ENCODE measurements around the gene MNT. TPM values are rescaled to one million over a fixed set of nuclear protein-coding genes. Genes with fewer than 3 reads are reported as not detected.

The MNT gene
- total and polyA plus RNA-seq, 2 of the 8 experiments (the other 6 are each of a cell fraction or from before 2014, with no cell fraction given), result 5.0 to 17.3 TPM

DNA sequence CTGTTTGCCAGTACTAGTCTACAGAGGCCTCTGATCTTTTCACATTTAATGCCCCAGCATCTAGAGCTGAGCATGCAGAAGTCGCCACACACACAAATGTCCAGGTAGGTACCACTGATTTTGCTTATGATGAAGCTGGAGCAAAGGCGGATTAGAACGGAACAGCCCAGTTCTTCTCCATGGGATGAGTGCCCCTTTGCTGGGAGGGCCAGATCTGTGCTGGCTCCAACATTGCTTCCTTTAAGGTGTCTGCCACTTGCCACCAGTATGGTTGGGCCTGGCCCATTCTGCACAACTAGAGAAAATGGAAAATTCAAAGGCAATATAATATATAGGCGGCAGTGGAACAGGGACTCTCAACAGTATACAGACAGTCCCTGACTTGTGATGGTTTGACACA is 2.2 kb upstream of the MNT start:
- H3K9me3 ChIP-seq (ENCODE audit: insufficient read depth in 2 of 2, low read depth in 1 of 2, low read length in 1 of 2), result no peaks in the 10 kb centered on the region
- ChIA-PET CTCF (ENCODE audit: partially characterized antibody) (interaction anchor here (1.2 to 8.8 kb wide), 7 partner anchors 9 to 50 kb away, joined by 3 to 80 read pairs (median 9); no protein-coding TSS in a partner anchor), POLR2A (ENCODE audit: partially characterized antibody) (interaction anchor here (1.9 to 8.8 kb wide), 2 partner anchors 13 to 17 kb away, joined by 7 to 193 read pairs; no protein-coding TSS in a partner anchor)
- H3K14ac ChIP-seq (ENCODE audit: insufficient read length), result no peak overlapping the region
- no peak for DNase-seq (ENCODE audit: low read depth in 1 of 2, low spot score in 2 of 2)
- H2BK5ac ChIP-seq (ENCODE audit: low read depth, low read length), result no peak overlapping the region
- no peak overlapping the region for H4K8ac ChIP-seq (ENCODE audit: extremely low read depth, insufficient read depth, low read length)
- 89% methylated on average over 4 of the region's 4 CpGs; no CpG with 5 or more reads in 1 of the 2 experiments for WGBS, 2 experiments (ENCODE audit: extremely low coverage in 1 of 2, insufficient coverage in 1 of 2, insufficient read length in 1 of 2, insufficient replicate concordance in 2 of 2, low coverage in 1 of 2, low lambda C conversion rate in 2 of 2, missing lambda C conversion rate in 1 of 2)
- no peaks in the 10 kb centered on the region for H3K36me3 ChIP-seq (ENCODE audit: control insufficient read depth in 2 of 4, insufficient read depth in 4 of 4, low read length in 3 of 4)
- H2AK5ac ChIP-seq (ENCODE audit: low read depth, low read length), result no peak overlapping the region
- H3K23me2 ChIP-seq (ENCODE audit: low read depth, low read length), result peaks cover 18% of the 10 kb centered on the region
- no peak overlapping the region for H3K4ac ChIP-seq (replicated peaks; ENCODE audit: insufficient read length, low read depth, low read length)
- H3K23ac ChIP-seq (ENCODE audit: insufficient read length), result no peak overlapping the region
- H4K91ac ChIP-seq (replicated peaks; ENCODE audit: insufficient read length, low read length), result no peak overlapping the region
- H3K56ac ChIP-seq (replicated peaks; ENCODE audit: insufficient read length, low read depth, low read length), result no peak overlapping the region
- peak overlapping the region in 3 of 4 experiments; percentile 68 to 96 (median 72); a peak in 3 of 8 replicates for H3K4me3 ChIP-seq (ENCODE audit: extremely low read depth in 1 of 4, insufficient read depth in 2 of 4, low read depth in 3 of 4, low read length in 4 of 4)
- peaks cover 0 to 10% of the 10 kb centered on the region in 2 experiments; a peak in 2 of 4 replicates for H3K79me2 ChIP-seq (ENCODE audit: control insufficient read depth in 1 of 2, insufficient read depth in 2 of 2, low read length in 2 of 2)
- peaks cover 3% of the 10 kb centered on the region for H3K79me1 ChIP-seq (ENCODE audit: low read depth, low read length)
- no peak overlapping the region for H2BK12ac ChIP-seq (ENCODE audit: low read depth, low read length)
- no peak for TF ChIP-seq SIRT6 (IDR thresholded peaks at IDR 0.05; ENCODE audit: low read length)
- no peak for TF ChIP-seq EZH2 (IDR thresholded peaks at IDR 0.05; ENCODE audit: low read depth, low read length, severe bottlenecking)
- TF ChIP-seq FOSL1 (IDR thresholded peaks at IDR 0.05; ENCODE audit: insufficient read depth, low read depth, low read length), result no peak
- no peak for TF ChIP-seq CBX8 (IDR thresholded peaks at IDR 0.05; ENCODE audit: borderline replicate concordance, low read depth, low read length)
- TF ChIP-seq KDM1A (IDR thresholded peaks at IDR 0.05; ENCODE audit: borderline replicate concordance, low read length), result no peak
- TF ChIP-seq KDM4A (IDR thresholded peaks at IDR 0.05; ENCODE audit: low read depth, low read length, severe bottlenecking), result no peak
- TF ChIP-seq BACH1 (IDR thresholded peaks at IDR 0.05; ENCODE audit: low read length), result no peak
- TF ChIP-seq RXRA (IDR thresholded peaks at IDR 0.05; ENCODE audit: insufficient read depth, low read depth, low read length), result no peak
- no peak for TF ChIP-seq SRF (IDR thresholded peaks at IDR 0.05; ENCODE audit: low read depth, low read length)
- TF ChIP-seq, protein P1, sequence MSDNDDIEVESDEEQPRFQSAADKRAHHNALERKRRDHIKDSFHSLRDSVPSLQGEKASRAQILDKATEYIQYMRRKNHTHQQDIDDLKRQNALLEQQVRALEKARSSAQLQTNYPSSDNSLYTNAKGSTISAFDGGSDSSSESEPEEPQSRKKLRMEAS (IDR thresholded peaks at IDR 0.05), result no peak
- no peak overlapping the region for H2BK120ac ChIP-seq (replicated peaks; ENCODE audit: low read depth, low read length)
- H3K9ac ChIP-seq (replicated peaks in 1 of 4; ENCODE audit: extremely low read depth in 1 of 4, low read depth in 3 of 4, low read length in 3 of 4), result peak overlapping the region in 1 of 4 experiments; percentile 7; a peak in 1 of 7 replicates
- no peak overlapping the region for H4K5ac ChIP-seq (ENCODE audit: insufficient read length, low read depth, low read length)
- H3K4me2 ChIP-seq (ENCODE audit: insufficient read depth in 1 of 2, low read depth in 2 of 2, low read length in 2 of 2), result peak overlapping the region in 1 of 2 experiments; percentile 94; a peak in 2 of 4 replicates
- H3K18ac ChIP-seq (ENCODE audit: extremely low read depth, low read length), result no peak overlapping the region
- H2AFZ ChIP-seq (ENCODE audit: low read length), result no peak overlapping the region
- H3K27me3 ChIP-seq (replicated peaks in 1 of 4; ENCODE audit: control insufficient read depth in 3 of 4, extremely low read depth in 1 of 4, insufficient read depth in 3 of 4, low read length in 3 of 4), result peaks cover 0 to 2% (median 0%) of the 10 kb centered on the region in 4 experiments; a peak in 2 of 7 replicates
- H3K27ac ChIP-seq (ENCODE audit: low read depth, low read length), result no peak overlapping the region
- H2BK15ac ChIP-seq (ENCODE audit: low read length), result no peak overlapping the region
- H2BK20ac ChIP-seq (ENCODE audit: low read length), result no peak overlapping the region
- no peak for FAIRE-seq
- H3K4me1 ChIP-seq (replicated peaks in 1 of 4; ENCODE audit: control insufficient read depth in 3 of 4, insufficient read depth in 4 of 4, low read length in 3 of 4), result peaks cover 0 to 10% (median 5%) of the 10 kb centered on the region in 4 experiments; a peak in 6 of 7 replicates
- H4K20me1 ChIP-seq (replicated peaks in 1 of 2; ENCODE audit: control insufficient read depth in 1 of 2, insufficient read depth in 2 of 2, low read length in 2 of 2), result peaks cover 0 to 5% of the 10 kb centered on the region in 2 experiments
